Left hindlimb (tissue), 1 donor: ENCODE measurements around the gene DNM1L.

Experiments
- DNase-seq: peaks from one replicate; pipeline ENCODE4 v3.0.0-alpha.2; 2018

DNM1L gene

GRCh38 chr12:32761716-32762115 is 82.6 kb downstream of the DNM1L start:
- no peak for DNase-seq

- no peak for DNase-seq
These were observed 86.8 kb downstream of the DNM1L start for GRCh38 chr12:32765906-32766305.

- no peak for DNase-seq
These were observed 89.4 kb downstream of the DNM1L start for GRCh38 chr12:32768518-32768917.

GRCh38 chr12:32770141-32770540 is 91.0 kb downstream of the DNM1L start:
- DNase-seq = no peak

- DNase-seq = no peak
These were observed 94.6 kb downstream of the DNM1L start for GRCh38 chr12:32773691-32774090.

- DNase-seq = no peak
These were observed 97.2 kb downstream of the DNM1L start for GRCh38 chr12:32776258-32776657.

GRCh38 chr12:32777159-32777558 is 98.1 kb downstream of the DNM1L start:
- DNase-seq = no peak

- no peak for DNase-seq
These were observed 98.6 kb downstream of the DNM1L start for GRCh38 chr12:32777691-32778175.

GRCh38 chr12:32780071-32780470 is 101.0 kb downstream of the DNM1L start:
- DNase-seq = no peak

GRCh38 chr12:32783029-32783428 is 103.9 kb downstream of the DNM1L start:
- DNase-seq = no peak

GRCh38 chr12:32785557-32785956 is 106.5 kb downstream of the DNM1L start:
- no peak for DNase-seq

GRCh38 chr12:32788405-32788804 is 109.3 kb downstream of the DNM1L start:
- DNase-seq = no peak

- DNase-seq = no peak
These were observed 110.3 kb downstream of the DNM1L start for GRCh38 chr12:32789446-32789845.

GRCh38 chr12:32789916-32790315 is 110.8 kb downstream of the DNM1L start:
- no peak for DNase-seq

GRCh38 chr12:32794281-32794680 is 115.2 kb downstream of the DNM1L start:
- DNase-seq = no peak
